HG03575 (cell line): ENCODE measurements around the gene SLAIN1.

Experiments
- ATAC-seq: cut with Tn5 transposase; IDR thresholded peaks from one replicate; pipeline ENCODE4 v1.9.1; 2021; ENCODE audit not compliant: unreplicated experiment, insufficient number of reproducible peaks, low FRiP score; ENCODE audit errors: extremely low read depth

SLAIN1 gene

DNA sequence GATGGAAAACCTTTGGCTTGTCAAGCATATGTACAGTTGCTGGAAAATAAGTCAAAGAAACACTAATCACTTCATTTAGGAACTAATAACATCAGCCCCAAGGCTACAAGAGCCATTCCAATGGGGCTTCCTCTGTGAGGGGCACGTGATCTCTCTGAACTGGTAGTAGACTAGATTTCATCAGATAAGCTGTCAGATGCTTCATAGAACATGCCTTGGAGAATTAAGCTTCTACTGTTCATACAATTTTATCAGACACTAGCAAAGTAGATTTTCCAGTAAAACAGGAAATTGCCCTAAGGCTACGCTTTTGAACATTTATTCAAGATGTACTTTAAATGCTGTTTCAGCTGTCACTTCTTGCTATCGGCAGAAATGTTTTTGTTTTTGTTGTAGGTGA lies 113.4 kb downstream of the SLAIN1 start:
- no peak for ATAC-seq

DNA sequence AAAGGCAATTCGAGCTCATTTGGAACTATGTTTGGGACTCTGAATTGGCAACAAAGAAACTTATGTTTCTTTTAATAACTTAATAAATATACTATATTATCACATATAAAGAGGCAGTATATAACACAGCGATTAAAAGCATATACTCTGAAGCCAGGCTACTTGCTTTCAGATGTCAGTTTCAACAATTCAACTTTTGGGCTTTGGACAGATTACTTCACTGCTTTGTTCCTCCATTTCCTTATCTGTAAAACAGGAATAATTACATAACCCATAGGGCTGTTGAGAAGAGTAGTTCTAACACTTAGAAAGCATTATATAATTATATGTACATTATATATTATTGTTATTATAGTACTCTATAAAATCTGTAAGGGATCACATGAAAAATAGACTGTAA lies 113.9 kb downstream of the SLAIN1 start:
- no peak for ATAC-seq

DNA sequence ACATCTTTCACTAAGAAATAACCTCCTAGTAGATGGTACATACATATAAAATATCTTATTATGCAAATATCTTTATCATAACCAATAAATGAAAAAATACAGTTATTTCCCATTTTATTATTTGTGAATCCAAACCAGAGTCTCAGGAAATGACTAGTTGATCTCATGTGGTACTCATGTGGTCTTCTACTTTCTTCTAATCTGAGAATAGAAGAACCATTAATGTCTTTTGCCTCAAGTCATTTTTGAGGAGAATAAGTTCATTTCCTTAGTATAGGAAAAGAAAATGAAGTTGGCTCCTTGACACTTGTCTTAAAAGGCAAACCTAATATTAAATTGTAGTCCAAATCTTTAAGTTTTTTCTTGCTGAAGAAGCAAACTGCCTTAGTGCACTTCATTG lies 114.5 kb downstream of the SLAIN1 start:
- ATAC-seq = no peak
